Ureter (tissue), 1 donor: Measurements from ENCODE around the gene KIF1A. TPM values are rescaled to one million over a fixed set of nuclear protein-coding genes. Genes with fewer than 3 reads are reported as not detected.
"Not testable (repeated sequence)": the region's sequence is repeated elsewhere in the genome, so short reads cannot be mapped to it uniquely, and the experiment has no call there.

ENCODE experiments used
- DNase-seq: peaks from one replicate; pipeline ENCODE4 v3.0.0-alpha.2; 2020; ENCODE audit warnings: low spot score
- total RNA-seq: library from RNA; stranded (reverse); gene quantifications from one replicate; pipeline ENCODE4 v1.2.4, GENCODE V29; 2023
- donor health status: DM: yes; HTN: yes; CAD: no.

The KIF1A gene
- total RNA-seq, 1 donor from 2014 or later: 1.2 TPM

DNA sequence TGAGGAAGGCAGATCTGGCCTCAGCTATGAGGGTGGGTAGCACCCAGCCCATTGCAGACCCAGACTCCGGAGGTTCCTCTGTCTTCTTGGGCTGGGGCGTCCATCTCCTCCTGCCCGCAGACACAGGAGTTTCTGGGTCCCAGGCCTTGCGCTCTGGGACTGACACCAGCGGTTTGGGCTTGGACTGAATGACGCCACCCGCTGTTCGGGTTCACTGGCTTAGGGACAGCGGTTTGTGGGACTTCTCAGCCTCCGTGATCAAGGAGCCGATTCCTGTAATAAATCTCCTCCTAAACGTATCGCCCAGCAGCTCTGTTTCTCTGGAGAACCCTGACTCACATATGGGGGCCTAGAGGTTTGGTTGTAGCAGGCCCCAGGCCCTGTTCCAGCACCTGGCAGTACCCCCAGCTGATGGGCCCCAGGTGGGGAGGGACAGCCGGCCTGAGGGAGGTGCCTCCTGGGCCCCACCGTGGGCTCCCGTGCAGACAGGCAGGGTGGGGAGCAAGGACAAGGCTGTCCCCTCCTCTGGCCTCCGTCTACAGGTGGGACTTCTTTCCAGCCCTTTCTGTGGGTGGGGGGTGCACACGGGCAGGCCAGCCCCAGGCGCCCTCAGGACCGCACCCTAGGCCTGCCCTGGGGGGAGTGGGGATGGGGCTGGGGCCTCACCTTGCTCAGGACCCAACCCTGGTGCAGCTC lies 132.8 kb downstream of the KIF1A start:
- DNase-seq: peak; percentile 42

DNA sequence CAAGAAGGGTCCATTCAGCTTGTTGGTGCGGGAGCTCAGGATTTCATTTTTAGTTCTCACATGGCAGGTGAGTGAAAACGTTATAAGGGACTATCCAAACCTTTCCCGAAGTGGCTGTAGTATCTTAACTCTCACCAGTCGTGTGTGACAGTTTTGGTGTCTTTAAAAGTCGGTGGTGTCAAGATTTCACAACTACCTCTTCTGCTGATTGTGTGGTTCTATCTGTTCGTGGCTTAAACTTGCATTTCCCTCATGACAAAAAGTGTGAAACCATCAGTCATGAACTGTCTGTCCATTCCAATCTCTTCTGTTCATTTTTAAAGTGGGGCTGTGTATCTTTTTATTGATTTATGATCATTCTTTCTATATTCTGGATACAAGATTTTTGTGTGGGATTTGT lies 133.6 kb downstream of the KIF1A start:
- no peak for DNase-seq

DNA sequence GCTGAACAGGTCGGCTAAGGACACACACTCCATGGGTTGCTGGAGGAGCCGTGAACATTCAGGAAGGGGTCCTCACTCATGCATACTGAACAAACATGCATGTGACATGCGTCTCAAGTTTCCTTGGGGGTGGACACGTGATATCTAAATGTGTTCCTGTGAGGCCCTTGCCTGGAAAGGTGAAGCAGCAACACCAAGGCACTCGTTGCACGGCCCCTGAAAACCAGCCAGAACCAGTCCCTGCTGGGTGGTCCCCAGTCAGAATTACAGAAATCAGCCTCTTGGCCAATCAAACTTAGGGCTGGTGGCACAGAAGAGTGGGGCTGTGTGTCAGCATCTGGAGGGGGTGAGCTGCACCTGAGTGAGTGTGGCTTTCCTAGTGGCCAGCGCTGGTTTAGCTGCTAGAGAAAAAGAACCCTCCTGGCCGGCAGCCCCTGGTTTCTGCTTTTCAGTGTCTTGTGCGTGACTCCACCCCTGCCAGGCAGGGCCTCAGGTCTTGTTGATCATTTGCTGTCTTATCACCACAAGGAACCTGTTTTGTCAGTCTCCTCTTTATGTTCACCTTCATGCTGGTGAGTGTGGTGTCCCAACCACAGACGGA lies 134.1 kb downstream of the KIF1A start:
- DNase-seq: no peak

DNA sequence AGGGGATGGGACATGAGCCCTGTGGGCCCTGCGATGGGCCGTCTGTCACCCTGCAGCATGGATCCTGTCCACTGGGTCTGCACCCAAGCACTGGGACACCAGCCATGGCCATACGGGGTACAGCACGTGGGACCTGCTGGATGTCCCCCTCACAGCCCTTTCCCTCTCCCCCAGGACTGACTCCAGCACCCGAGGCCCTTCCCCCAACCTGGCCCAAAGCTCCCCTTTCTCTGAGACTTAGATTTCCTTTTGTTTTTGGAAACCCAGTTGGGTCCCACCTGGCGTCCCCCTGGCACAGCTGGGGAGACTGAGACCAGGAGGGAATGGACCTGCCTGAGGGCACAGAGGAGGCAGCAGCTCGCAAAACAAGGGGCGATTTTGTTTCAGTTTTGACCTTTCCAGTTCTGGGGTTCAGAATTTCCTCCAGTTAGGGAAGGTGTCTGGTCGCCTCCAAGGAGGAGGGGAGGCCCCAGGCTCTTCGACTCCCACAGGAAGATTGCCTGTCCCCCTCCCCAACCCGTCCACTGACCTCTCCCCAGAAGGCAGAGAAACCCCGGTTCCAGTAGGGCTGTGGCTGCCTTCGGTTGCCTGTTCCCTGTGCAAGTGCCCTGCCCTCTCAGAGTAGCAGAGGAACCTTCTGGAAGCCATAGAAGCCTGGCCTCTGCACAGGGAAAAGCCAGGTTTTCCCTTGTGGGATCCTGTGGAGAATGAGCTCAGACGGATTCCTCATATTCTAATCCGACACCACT lies 135.9 kb downstream of the KIF1A start:
- not testable (repeated sequence) for DNase-seq

DNA sequence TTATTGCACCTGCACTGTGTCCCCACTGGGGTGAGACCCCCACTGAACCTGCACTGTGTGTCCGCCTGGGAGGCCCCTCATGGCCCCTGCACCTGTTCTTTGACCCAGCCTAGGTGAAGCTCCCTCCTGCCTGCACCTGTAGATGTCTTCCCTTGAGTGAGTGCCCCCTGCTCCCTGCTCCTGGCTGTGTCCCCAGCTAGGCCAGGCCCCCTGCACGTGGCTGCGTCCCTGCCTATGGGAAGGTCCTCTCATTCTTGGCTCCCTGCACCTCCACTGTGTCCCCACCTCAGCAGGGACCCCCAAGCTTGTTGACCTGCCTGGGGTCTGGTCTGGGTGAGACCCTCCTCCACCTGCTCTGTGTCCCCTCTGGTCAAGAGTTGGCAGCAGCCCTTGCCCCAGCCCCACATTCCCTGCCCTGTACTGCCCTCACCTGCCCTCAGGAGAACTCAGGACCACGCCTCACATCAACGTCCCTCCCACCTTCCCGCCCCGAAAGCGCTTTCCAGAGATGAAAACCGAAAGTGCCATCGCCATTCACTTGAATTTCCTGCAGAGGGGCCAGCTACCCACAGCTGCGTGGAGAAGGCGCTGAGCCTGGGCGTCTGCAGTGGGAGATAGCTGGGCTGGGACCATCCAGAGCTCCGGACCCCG lies 136.6 kb downstream of the KIF1A start:
- not testable (repeated sequence) for DNase-seq

DNA sequence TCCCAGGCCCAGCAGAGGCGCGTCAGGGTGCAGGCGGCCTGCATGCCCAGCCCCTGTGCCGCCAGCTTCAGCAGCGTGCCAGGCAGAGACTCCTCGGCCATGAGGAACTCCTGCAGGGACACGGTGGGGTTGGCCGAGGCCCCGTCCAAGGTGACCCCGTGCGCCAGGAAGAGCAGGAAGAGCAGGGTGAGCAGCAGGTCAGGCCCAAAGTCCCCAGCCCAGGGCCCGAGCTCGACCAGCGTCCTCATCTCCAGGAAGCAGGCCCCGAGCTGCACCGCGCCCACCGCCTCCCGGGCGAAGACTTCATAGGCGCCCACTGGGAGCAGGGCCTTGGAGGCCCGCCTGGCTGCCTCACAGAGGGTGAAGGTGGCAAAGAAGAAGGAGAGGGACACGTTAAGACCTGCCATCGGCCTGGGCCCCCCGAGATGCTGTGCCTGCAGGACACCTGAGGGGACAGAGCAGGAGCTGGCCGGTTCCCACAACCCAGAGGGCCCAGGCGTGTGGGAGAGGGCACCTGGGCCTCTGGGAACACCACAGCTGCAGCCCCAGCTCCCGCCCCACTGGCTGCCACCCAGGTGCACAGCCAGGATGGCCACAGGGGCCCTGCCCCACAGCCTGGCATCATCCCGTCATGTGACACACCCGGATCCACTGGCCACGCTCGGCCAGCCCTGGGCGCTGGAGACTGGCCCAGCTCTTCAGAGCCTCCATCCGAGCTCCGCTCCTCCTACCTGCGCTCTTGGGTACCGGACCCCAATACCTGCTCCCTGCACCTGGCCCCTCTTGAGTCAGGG lies 137.4 kb downstream of the KIF1A start, which contains the start of gene AQP12B:
AQP12B (minus strand) TSS at position 455 of the 794 bp plus-strand sequence; CDS start at position 407, 48 bp downstream.
- not testable (repeated sequence) for DNase-seq

DNA sequence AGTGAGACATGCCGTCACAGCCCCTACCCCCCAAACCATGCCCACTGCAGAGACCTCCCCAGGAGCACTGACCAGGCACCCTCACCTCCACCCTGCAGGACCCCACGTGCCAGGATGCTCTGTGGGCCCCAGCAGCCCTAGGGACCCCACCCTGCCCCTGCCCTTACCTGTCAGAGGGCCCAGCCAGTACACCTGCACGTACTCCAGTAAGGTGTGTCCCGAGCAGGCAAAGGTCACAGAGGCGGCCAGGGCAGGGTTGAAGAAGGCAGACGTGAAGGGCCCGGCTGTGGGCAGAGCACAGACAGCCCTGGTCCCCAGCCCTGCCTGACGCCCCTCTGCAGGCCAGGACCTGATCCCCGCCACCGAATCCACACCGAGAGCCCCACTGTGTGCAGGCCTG lies 139.8 kb downstream of the KIF1A start:
- DNase-seq: not testable (repeated sequence)

DNA sequence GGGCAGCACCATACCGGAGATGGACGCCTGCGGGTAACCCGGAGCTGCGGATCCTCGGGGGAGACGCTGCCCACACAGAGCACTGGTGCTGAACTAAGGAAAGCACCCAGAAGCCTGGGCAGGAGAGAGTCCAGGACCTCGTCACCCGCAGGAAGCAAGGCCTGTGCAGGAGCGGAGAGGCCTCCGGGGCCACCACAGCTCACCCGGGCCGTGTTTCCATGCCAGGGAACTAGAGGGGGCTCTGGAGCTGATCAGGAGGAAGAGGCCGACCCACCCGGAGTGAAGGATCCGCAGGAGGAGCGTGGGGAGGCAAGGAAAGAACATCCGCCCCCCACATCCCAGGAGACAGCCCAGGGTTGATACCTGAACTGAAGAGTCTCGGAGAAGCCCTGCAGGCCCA lies 141.1 kb downstream of the KIF1A start:
- DNase-seq: not testable (repeated sequence)

DNA sequence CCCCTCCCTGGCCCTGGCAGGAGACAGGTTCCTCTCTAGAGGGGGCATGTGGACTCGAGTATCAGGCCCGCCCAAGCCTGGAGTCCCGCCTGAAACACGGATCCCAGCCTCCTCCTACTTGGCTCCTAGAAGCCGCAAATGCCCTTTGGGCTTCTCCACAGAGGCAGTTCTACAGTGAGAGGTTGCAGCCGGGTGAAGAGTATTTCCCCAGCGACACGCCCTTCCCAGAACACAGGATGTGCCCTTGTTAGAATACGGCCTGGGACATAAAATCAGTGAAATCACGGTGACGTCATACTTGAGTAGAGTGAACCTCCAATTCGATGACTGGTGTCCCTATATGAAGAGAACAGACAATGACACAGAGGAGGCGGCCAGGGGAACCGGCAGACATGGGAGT lies 142.0 kb downstream of the KIF1A start:
- not testable (repeated sequence) for DNase-seq

DNA sequence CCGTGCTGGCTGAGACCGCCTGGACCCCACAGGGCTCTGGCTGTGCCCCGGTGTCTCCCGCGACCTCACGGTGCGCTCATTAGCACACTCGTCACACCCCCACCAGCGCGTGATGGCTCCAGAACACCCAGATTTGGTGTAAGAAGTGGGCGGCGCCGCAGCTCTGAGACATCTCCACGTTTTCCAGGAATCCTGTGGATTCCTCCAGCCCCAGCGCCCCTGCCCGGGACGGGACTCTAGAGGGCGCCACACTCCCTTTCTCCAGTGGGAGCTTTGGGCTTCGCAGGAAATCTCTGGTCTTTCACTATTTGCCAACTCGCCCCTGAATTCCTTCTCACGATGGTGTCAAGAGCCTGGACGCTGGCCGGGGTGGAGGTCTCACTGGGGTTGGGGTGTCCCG lies 144.7 kb downstream of the KIF1A start:
- not testable (repeated sequence) for DNase-seq

DNA sequence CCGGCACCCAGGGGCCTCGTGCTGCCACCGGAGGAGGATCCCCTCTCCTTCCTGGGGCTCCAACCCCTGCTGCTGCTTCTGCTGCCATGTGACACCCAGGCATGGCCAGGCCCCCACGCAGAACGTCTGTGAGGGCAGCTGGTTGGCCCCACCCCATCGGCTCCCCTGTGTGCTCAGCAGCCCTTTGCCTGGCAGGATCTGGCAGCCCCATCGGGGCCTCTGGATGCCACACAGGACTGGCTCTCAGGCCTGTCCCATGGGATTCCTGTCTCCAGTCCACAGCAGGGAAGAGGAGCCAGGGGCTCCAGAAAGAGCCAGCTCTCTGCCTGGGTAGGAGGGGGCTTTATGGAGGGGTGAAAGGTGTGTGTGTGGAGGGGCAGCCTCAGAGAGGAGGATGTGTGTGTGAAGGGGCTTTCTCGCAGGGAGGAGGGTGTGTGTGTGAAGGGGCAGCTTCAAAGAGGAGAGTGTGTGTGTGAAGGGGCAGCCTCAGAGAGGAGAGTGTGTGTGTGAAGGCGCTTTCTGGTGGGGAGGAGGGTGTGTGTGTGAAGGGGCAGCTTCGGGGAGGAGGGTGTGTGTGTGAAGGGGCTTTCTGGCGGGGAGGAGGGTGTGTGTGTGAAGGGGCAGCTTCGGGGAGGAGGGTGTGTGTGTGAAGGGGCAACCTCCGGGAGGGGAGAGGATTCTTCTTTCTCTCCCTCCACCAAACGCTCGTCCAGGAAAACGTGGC lies 145.4 kb downstream of the KIF1A start:
- not testable (repeated sequence) for DNase-seq

DNA sequence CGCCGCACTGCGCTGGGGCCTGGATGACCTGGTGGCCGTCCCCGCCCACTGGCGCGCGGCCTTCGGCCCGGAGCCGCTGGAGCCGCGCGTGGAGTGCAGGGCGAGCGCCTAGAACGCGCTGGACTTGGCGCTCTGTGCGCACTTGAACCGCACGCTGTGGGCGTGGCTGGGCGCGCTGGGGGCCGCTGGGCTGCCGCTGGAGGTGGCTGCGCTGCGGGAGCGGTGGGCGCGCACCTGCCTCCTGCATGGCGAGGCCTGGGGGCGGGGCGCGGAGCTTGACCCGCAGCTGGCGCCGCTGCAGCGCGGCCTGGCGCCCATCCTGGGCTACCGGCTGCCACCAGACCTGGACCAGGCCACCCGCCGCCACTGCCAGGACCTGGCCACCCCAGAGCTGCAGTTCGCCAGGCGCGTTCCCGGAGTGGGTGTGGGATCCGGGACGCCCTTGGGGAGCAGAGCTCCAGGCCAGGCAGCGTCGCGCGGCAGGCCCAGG lies 147.3 kb downstream of the KIF1A start:
- no peak for DNase-seq

DNA sequence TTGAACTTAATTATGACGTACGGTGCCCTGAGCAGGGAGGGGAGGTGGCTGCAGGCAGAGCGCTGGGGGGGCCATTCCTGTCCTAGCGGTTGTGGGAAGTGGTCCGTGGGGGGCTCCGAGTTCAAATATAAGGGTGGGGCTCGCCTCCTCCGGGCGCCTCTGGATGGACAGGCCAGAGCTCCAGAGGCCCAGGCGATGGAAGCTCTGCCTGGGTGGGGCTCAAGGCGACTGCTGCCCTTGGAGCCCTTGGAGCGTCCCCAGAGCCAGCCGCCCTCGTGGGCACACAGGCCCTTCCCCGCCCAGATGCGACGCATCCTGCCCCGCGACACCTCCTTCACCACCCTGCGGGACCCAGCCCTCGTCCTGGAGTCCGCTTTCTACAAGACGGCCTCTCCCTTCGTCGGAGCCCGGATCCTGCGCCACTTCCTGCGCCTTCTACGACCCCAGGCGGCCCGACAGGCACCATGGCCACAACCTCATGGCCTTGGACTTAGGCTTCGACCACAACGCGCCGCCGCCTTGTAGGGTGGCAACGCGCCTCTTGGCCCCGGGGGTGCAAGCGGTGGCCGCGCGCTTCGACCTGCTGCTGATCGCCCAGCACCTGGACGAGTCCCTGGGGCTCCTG lies 147.8 kb downstream of the KIF1A start:
- no peak for DNase-seq

DNA sequence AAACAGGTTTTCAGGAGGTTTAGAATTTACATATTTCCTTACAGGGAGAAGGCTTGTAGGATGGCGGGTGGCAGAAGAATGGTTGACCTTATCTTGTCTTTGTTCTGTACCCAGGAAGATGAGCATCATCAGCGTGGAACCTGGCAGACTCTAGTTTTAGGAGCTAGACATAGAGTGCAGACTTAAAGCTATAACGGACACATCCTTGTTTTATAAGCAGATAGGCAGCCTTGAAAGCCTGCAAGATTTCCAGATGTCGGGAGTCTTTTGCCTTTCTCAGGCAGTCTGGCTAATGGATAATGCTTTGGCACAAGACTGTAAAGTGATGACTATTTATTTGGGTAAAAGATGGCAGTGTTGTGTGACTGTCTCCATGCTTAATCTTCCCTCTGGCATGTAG lies 149.1 kb downstream of the KIF1A start:
- DNase-seq: no peak

DNA sequence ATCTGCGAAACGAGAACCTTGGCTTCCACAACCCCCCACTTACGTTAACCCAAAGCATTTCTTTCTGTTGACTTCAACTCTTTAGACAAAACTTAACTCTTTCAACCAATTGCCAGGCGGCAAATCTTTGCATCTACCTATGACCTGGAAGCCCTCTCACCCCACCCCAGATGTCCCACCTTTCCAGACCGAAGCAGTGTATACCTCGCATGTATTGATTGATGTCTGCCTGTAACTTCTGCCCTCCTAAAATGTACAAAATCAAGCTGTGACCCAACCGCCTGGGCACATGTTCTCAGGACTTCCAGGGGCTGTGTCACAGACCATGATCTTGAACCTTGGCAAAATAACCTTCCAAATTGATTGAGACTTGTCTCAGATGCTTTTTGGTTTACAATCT lies 149.6 kb downstream of the KIF1A start:
- no peak for DNase-seq

DNA sequence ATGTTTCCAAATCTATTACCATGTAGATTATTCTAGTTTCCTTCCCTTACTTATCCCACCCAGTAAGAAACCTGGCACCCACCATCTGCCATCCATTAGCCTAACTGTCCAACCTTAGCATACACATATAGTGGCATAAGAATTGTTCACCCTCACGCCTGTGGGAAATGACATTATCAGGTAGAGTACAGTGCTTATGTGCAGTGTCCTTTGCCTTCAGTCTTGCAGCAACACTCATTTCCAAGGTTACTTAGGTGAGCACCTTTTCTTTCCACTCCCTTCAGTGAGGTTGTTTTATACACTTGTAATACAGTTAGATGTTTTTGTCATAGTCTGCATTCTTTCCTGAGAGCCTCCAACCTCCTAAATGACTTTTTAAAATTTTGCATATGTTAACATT lies 155.4 kb downstream of the KIF1A start:
- DNase-seq: no peak
